COLO668 (cell line): ENCODE results near the gene APLP2.
"Not testable (repeated sequence)": the region's sequence is repeated elsewhere in the genome, so short reads cannot be mapped to it uniquely, and the experiment has no call there.

ENCODE experiments used
- DNase-seq: peaks from one replicate; lab custom pipeline; 2025; ENCODE audit not compliant: unreplicated experiment; lab: John Stamatoyannopoulos, UW

The APLP2 gene

GRCh38 chr11:130188585-130189347 is 119.1 kb downstream of the APLP2 start:
- no peak for DNase-seq

- DNase-seq: no peak
Observed at GRCh38 chr11:130189492-130190210, 120.0 kb downstream of the APLP2 start.

GRCh38 chr11:130190371-130190881 is 120.7 kb downstream of the APLP2 start:
- no peak for DNase-seq

- no peak for DNase-seq
Observed at GRCh38 chr11:130191896-130192295, 122.2 kb downstream of the APLP2 start.

- DNase-seq: no peak
Observed at GRCh38 chr11:130192845-130193267, 123.2 kb downstream of the APLP2 start.

GRCh38 chr11:130193551-130193950 is 123.9 kb downstream of the APLP2 start:
- not testable (repeated sequence) for DNase-seq
